Memory B cell (primary cell): Measurements from ENCODE around the gene PRPF31.

ENCODE experiments used
- ATAC-seq: fragments of 150-1000 bp; cut with Tn5 transposase; 2 replicates; pipeline ENCODE4 v1.10.0; 2021; ENCODE audit warnings: low read depth, mild to moderate bottlenecking, moderate library complexity
- DNase-seq, 2 donors: peaks; one replicate each; pipeline ENCODE4 v3.0.0; 2022; ENCODE audit warnings: low spot score in 2 of 2
- H3K27ac Mint-ChIP-seq: one replicate; pipeline ENCODE4 v1.8.0; 2022; ENCODE audit warnings: mild to moderate bottlenecking, moderate library complexity, mixed read lengths
- H3K27me3 Mint-ChIP-seq: one replicate; pipeline ENCODE4 v1.8.0; 2022; ENCODE audit warnings: mixed read lengths
- H3K36me3 Mint-ChIP-seq: one replicate; pipeline ENCODE4 v1.8.0; 2022; ENCODE audit warnings: mild to moderate bottlenecking, mixed read lengths
- H3K4me1 Mint-ChIP-seq: one replicate; pipeline ENCODE4 v1.8.0; 2022; ENCODE audit warnings: mixed read lengths
- H3K4me3 Mint-ChIP-seq: one replicate; pipeline ENCODE4 v1.8.0; 2022; ENCODE audit warnings: mild to moderate bottlenecking, moderate library complexity, mixed read lengths
- H3K9me3 Mint-ChIP-seq: one replicate; pipeline ENCODE4 v1.8.0; 2022; ENCODE audit warnings: mixed read lengths

PRPF31 gene

GRCh38 chr19:54142166-54142780 lies 26.7 kb downstream of the PRPF31 start:
- no peaks in the 10 kb centered on the region for H3K27me3 Mint-ChIP-seq
- peak overlapping the region; percentile 42 for H3K27ac Mint-ChIP-seq
- H3K9me3 Mint-ChIP-seq: no peaks in the 10 kb centered on the region
- DNase-seq (no peak), ATAC-seq (no peak)
- H3K4me1 Mint-ChIP-seq: peaks cover 30% of the 10 kb centered on the region
- H3K36me3 Mint-ChIP-seq: peaks cover 35% of the 10 kb centered on the region
- H3K4me3 Mint-ChIP-seq: no peak overlapping the region

GRCh38 chr19:54145541-54146158 lies 30.1 kb downstream of the PRPF31 start:
- Mint-ChIP-seq H3K4me1 (peaks cover 20% of the 10 kb centered on the region), H3K9me3 (no peaks in the 10 kb centered on the region), H3K27me3 (no peaks in the 10 kb centered on the region), H3K27ac (peak overlapping the region; percentile 50), H3K36me3 (peaks cover 44% of the 10 kb centered on the region), H3K4me3 (no peak overlapping the region)
- DNase-seq (no peak), ATAC-seq (no peak)

DNA sequence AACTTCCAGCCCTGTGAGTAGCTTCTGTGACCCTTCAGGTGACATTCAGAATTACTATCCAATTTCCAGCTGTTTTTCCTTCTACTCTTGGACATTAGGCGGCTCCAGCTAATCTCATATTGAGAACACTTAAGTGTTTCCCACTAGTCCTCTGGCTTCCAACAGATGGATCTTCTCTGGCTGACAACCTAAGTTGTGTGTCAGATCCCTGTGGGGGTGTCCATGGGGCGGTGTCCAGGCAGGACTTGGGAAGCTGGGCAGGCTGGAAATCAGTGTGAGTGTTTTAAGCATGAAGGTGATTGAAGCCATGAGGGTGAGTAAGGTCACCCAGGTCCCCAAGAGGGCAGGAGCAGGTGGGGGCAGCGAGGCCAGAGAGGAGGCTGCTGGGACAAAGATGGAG lies 32.1 kb downstream of the PRPF31 start:
- ATAC-seq: no peak
- no peaks in the 10 kb centered on the region for H3K27me3 Mint-ChIP-seq
- peaks cover 45% of the 10 kb centered on the region for H3K36me3 Mint-ChIP-seq
- no peak overlapping the region for H3K4me3 Mint-ChIP-seq
- peaks cover 11% of the 10 kb centered on the region for H3K4me1 Mint-ChIP-seq
- DNase-seq: no peak
- H3K27ac Mint-ChIP-seq: no peak overlapping the region
- no peaks in the 10 kb centered on the region for H3K9me3 Mint-ChIP-seq

DNA sequence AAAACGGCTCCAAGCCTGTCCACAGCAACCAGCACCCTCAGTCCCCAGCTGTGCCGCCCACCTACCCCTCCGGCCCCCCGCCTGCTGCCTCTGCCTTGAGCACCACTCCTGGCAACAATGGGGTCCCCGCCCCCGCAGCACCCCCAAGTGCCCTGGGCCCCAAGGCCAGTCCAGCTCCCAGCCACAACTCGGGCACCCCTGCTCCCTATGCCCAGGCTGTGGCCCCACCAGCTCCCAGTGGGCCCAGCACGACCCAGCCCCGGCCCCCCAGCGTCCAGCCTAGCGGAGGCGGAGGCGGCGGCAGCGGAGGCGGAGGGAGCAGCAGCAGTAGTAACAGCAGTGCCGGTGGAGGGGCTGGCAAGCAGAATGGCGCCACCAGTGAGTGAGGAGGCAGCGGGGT lies 32.6 kb downstream of the PRPF31 start:
- peaks cover 42% of the 10 kb centered on the region for H3K36me3 Mint-ChIP-seq
- no peak for ATAC-seq

GRCh38 chr19:54149021-54149812 lies 33.7 kb downstream of the PRPF31 start:
- H3K27ac Mint-ChIP-seq: no peak overlapping the region
- H3K4me3 Mint-ChIP-seq: no peak overlapping the region
- H3K4me1 Mint-ChIP-seq: peaks cover 9% of the 10 kb centered on the region
- DNase-seq: no peak
- no peaks in the 10 kb centered on the region for H3K9me3 Mint-ChIP-seq
- no peaks in the 10 kb centered on the region for H3K27me3 Mint-ChIP-seq
- peaks cover 39% of the 10 kb centered on the region for H3K36me3 Mint-ChIP-seq
- ATAC-seq: no peak

More for the DNA sequence above, 32.6 kb downstream of the PRPF31 start:
- DNase-seq: no peak
- H3K27ac Mint-ChIP-seq: no peak overlapping the region
- H3K9me3 Mint-ChIP-seq: no peaks in the 10 kb centered on the region
- no peaks in the 10 kb centered on the region for H3K27me3 Mint-ChIP-seq
- H3K4me1 Mint-ChIP-seq: peaks cover 11% of the 10 kb centered on the region
- no peak overlapping the region for H3K4me3 Mint-ChIP-seq

- Mint-ChIP-seq H3K27me3 (no peaks in the 10 kb centered on the region), H3K9me3 (no peaks in the 10 kb centered on the region), H3K4me3 (no peak overlapping the region), H3K27ac (no peak overlapping the region), H3K36me3 (peaks cover 34% of the 10 kb centered on the region), H3K4me1 (peaks cover 7% of the 10 kb centered on the region)
- ATAC-seq (no peak), DNase-seq (no peak)
These were observed 35.9 kb downstream of the PRPF31 start for GRCh38 chr19:54151362-54152035.

DNA sequence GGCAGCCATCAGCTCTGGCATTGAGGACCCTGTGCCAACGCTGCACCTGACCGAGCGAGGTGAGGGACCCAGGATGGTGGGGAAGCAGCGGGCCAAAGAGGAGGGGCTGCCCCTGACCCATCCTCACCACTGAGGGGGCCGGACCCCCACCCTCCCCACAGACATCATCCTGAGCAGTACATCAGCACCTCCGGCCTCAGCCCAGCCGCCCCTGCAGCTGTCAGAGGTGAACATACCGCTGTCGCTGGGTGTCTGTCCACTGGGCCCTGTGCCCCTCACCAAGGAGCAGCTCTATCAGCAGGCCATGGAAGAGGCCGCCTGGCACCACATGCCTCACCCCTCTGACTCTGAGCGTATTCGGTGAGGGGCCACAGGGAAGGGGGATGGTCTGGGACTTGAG lies 36.7 kb downstream of the PRPF31 start:
- H3K4me1 Mint-ChIP-seq: peaks cover 10% of the 10 kb centered on the region
- H3K9me3 Mint-ChIP-seq: no peaks in the 10 kb centered on the region
- no peaks in the 10 kb centered on the region for H3K27me3 Mint-ChIP-seq
- no peak for ATAC-seq
- no peak overlapping the region for H3K27ac Mint-ChIP-seq
- no peak overlapping the region for H3K4me3 Mint-ChIP-seq
- no peak for DNase-seq
- peaks cover 32% of the 10 kb centered on the region for H3K36me3 Mint-ChIP-seq

DNA sequence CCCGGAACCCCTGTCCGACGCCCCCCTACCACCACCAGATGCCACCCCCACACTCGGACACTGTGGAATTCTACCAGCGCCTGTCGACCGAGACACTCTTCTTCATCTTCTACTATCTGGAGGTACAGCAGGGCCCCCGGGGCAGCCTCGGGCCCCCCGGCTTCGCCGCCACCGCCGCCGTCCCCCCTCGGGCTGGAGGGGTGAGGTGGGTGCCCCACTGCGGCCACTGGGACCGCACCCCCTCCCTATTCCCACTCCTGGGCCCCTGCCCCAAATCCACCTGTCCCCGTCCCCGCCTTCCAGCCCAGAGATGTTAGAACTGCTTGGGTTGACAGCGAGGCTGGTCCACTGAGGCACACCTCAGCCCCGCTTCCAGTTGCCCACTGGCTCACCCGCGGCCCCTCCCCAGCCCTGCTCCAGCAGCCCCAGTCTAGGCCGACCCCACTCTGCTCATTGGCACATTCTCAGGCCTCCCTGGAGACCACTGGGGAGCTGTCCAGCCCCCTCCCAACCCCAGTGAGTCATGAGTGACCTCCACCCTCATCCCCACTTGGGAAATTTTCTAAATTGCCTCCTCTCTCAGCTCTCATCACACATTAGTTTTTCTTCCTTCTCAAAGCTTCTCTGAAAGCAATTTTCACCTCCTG lies 37.4 kb downstream of the PRPF31 start:
- DNase-seq: no peak
- ATAC-seq: no peak
- Mint-ChIP-seq H3K27me3 (no peaks in the 10 kb centered on the region), H3K27ac (no peak overlapping the region), H3K9me3 (no peaks in the 10 kb centered on the region), H3K4me3 (no peak overlapping the region), H3K36me3 (peaks cover 30% of the 10 kb centered on the region), H3K4me1 (peaks cover 10% of the 10 kb centered on the region)

- no peak for DNase-seq
- peaks cover 18% of the 10 kb centered on the region for H3K4me1 Mint-ChIP-seq
- no peak for ATAC-seq
- H3K36me3 Mint-ChIP-seq: peaks cover 32% of the 10 kb centered on the region
- no peaks in the 10 kb centered on the region for H3K9me3 Mint-ChIP-seq
- no peaks in the 10 kb centered on the region for H3K27me3 Mint-ChIP-seq
- H3K27ac Mint-ChIP-seq: no peak overlapping the region
- H3K4me3 Mint-ChIP-seq: no peak overlapping the region
These were observed 38.3 kb downstream of the PRPF31 start for GRCh38 chr19:54153731-54154326.

DNA sequence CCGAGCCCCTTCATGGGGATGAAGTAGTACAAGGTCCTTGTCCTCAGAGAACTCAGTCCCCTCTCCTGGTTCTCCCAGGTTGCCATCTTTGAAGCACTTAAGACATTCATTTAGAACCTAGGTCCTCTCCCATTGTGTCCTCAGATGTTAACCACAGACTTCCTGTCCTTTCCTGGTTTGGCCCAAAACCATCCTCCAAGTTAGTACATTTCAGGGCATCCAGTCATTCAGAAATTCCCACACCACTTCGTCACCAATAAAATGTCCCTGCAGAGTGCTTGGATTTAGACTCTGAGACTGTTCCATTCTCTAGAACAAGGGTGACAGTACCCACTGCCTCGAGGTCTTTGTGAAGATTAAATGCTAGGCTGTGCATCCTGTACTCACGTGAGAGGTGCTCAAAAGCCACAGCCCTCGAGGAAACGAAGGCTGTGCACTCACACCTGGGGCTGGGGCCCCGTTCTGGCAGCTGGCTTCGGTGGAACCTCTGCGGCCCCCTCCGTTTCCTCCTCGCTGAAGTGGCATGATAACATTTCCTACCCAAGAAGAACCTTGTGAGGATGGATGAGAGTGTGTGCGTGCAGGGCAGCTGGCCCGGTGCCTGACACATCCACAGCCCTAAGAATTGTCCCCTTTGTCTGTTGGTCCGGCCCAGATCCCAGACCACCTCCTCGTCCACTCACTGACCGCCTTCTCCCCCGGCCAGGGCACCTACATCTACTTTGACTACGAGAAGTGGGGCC lies 39.2 kb downstream of the PRPF31 start:
- no peaks in the 10 kb centered on the region for H3K27me3 Mint-ChIP-seq
- H3K27ac Mint-ChIP-seq: no peak overlapping the region
- no peak for DNase-seq
- ATAC-seq: no peak
- H3K9me3 Mint-ChIP-seq: no peaks in the 10 kb centered on the region
- H3K4me1 Mint-ChIP-seq: peaks cover 19% of the 10 kb centered on the region
- peaks cover 31% of the 10 kb centered on the region for H3K36me3 Mint-ChIP-seq
- H3K4me3 Mint-ChIP-seq: no peak overlapping the region

- Mint-ChIP-seq H3K36me3 (peaks cover 26% of the 10 kb centered on the region), H3K9me3 (no peaks in the 10 kb centered on the region), H3K27me3 (no peaks in the 10 kb centered on the region), H3K27ac (no peak overlapping the region), H3K4me1 (peaks cover 24% of the 10 kb centered on the region), H3K4me3 (no peak overlapping the region)
- DNase-seq: no peak
- ATAC-seq: no peak
These were observed 40.1 kb downstream of the PRPF31 start for GRCh38 chr19:54155694-54156093.

DNA sequence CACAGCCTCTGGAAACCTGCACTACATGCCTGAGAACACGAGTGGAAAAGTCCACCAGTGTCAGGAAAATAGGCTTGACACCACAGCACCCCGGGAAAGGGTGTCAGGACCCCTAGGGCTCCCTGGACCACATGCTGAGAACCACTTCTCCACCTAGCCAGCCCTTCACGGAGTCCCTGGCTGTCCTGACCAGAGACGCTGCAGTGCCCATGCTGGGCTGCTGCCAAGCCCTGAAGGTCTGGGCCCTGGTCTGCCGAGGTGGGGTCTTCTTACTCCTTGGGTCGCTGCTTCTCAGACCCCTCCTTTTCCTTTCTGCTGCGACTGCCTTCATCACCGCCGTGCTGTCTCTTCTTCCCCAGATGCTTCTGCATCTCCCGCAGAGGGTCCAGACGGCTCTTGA lies 40.9 kb downstream of the PRPF31 start:
- no peak for ATAC-seq
- peaks cover 22% of the 10 kb centered on the region for H3K36me3 Mint-ChIP-seq
- no peak for DNase-seq
- peaks cover 27% of the 10 kb centered on the region for H3K4me1 Mint-ChIP-seq
- no peak overlapping the region for H3K4me3 Mint-ChIP-seq
- H3K27ac Mint-ChIP-seq: no peak overlapping the region
- H3K9me3 Mint-ChIP-seq: peaks cover 2% of the 10 kb centered on the region
- H3K27me3 Mint-ChIP-seq: no peaks in the 10 kb centered on the region

- DNase-seq (no peak), ATAC-seq (no peak)
- Mint-ChIP-seq H3K36me3 (peaks cover 22% of the 10 kb centered on the region), H3K4me3 (peak overlapping the region; percentile 32), H3K27ac (no peak overlapping the region), H3K27me3 (no peaks in the 10 kb centered on the region), H3K9me3 (peaks cover 2% of the 10 kb centered on the region), H3K4me1 (peaks cover 27% of the 10 kb centered on the region)
These were observed 41.4 kb downstream of the PRPF31 start for GRCh38 chr19:54156953-54157352.
